ENCODE data around the gene CACNA1D.

The CACNA1D gene

DNA sequence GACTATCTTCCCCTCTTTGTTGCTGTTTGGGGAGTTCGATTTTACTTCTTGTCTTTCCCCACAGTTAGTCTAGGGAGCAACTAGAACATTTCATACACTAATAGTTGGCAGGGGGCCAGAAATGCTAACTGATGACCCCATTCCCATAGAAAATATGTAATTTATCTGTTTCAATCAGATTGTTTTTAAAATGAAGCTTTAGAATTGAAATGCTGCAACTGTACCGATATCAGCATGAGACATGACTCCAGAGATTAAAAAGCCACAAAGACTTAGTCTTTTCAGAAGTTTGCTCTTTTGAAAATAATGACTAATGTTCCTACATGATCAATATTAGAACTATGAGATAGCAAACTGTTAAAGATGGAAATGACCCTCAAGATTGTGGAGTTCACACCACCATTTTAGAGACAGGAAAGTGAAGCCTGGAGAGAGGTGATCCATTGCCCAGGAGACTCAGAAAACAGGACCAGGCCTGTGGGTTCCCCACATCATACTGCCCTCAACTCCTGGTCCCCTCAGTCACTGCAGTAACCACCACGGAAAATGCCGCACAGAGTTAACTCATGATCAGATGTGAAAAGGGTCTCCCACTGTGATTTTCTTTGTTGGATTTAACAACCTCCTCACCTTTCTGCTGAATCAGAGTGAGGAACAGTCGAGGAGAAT lies 221.5 kb downstream of the CACNA1D start:
- peak; percentile 11 for DNase-seq (ENCODE audit: low read depth)

DNA sequence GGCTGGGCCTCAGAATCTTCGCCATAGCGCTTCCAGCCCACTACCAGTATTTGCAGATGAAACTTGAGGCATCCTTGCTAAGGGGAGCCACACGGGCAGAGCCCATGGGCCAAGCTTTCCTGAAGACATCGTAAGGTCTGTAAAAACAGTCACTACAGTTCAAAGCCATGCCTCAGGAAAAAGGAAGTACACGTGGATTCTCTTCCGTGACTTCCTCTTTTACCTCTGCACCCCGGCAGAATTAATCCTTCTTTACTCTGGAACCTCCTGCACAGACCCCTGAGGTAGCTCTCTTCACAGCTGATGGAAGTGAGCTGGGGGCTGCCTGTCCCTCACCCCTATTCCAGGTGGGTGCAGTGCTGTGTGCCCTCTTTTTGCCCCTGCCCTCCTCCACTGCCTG lies 222.6 kb downstream of the CACNA1D start:
- no peak for DNase-seq (ENCODE audit: low read depth)

DNA sequence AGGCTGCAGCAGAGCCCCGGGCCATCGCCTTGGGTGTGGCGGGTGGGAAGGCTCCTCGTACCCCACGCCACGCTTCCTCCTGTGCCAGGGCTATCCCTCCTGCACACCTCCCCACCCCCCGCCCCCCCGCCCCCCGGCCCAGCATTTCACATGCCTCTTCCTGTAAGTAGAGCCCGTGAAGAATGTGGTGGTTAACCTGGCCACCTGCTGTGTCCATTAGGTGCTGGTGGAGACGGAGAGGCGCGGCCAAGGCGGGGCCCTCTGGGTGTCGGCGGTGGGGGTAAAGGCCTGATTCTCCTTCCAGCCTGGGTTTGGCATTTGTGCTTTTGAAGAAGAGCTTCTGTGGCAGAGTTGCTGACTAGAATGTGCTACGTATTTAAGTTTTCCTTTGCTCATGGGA lies 224.1 kb downstream of the CACNA1D start:
- DNase-seq (ENCODE audit: low read depth), result no peak

DNA sequence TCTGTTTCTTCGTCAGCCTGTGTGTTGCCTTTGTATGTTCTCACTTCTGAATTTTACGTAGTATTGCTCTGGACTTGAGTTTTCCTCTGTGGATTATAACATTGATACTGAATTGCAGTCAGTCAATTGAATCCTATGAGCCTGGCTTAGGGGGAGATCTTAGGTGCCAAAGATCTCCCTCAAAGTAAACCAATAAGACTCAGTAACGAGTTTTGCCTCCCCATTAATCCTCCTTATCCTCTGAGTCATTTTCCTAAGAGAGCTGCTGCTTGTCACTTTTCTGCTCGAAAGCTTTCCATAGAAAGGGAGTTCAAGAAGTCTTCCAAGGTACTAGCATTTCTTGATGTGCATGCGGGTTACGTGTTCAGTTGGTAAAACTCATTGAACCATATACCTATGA lies 225.4 kb downstream of the CACNA1D start:
- no peak for DNase-seq (ENCODE audit: low read depth)

DNA sequence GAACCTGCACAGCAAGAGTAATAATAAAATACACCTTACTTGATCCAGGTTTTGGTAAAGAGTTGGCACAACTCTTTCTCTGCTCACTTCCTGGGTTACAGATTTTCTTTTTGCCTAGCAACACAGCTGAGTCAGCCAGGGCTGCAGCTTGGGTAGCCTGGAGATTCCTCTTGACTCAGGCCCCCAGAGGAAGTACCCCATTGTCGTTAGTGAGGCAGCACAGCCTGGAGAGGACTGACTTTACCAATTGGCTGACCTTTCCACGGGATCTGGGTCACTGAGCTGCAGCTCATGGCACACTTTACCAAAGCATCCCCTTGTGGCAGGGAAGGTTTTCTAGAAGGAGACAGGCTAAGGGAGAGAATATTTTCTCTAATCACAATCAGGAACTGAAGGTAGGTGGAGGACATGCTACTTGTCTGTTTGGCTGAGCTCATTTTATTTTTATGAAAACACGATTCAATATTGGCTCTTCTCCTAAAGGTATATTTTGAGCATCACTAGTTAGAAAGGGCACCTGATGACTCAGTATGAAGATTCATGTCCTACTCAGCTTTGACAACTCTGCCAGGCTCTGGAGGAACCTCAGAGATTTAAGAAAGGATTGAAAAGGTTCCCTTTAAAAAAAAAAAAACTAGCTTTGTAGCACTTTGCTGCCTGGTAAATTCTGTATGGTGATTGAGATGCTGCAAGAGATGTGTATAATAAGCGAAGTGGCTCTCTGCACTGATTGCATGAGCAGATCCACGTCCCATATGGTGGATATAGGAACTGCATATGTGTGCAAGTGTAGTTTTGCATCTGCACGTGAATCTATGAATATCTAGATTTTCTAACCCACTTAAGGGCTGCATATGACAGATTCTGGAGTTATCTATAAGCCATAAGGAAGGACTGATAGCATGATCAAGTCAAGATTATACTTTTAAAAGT lies 227.0 kb downstream of the CACNA1D start:
- no peak for DNase-seq (ENCODE audit: low read depth)

DNA sequence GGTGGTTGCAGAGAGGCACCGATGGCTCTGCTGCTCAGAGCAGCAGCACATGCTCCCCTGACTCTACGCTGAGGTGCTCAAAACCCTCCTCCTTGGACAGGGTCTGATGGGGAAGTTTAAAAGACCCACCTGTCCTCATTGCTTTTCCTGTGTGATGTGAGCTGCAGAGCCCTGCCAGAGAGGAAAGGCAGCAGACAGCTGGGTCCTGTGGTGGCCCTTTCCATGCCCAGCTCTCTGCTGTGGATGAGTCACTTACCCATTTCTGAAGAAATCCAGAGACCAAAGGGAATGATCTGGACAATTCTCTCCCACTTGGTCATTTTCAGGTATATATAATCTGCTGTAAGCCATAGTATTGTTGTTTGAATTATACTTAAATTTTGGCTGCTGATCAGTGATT lies 230.2 kb downstream of the CACNA1D start:
- no peak for DNase-seq (ENCODE audit: low read depth)

DNA sequence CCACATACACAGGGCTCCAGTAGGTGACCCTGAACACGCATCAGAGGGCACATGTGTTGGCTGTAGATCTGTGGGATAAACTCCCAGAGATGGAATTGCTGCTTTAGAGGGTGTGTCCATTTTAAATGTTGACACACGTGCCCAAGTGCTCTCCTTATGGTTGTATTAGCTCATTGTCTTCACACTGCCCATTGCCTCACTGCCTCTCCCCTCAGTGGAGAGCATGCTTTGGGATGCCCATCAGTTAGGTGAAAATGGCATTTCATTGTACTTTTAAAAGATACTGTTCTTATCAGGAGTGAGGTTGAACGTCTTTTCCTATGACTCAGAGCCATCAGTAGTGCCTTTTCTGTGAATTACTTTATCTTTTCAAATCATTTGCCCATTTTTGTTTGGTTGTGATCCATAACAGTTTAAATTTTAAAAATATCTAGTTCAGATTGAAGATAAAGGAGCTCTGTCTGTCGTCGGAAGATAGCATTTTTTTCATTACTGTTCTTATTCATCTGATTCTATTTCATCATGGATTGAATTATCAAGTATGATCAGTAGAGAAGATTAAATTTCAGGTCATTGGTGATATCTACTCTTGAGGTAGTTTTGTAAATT lies 231.1 kb downstream of the CACNA1D start:
- DNase-seq (ENCODE audit: low read depth), result no peak

DNA sequence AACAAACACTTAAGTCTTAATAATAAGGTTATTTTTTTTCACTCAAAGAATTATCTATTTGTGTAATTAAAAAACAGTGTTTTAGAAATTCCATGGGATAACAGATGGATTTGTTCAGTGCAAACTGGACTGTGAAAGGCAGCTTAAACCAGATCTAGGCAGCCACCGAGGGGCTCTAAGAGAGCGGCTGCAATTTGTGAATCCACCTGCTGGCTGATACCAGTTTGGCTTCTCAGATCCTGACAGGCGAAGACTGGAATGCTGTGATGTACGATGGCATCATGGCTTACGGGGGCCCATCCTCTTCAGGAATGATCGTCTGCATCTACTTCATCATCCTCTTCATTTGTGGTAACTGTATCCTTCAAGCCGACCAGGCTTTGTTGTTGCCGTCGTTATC lies 232.2 kb downstream of the CACNA1D start:
- no peak for DNase-seq (ENCODE audit: low read depth)

DNA sequence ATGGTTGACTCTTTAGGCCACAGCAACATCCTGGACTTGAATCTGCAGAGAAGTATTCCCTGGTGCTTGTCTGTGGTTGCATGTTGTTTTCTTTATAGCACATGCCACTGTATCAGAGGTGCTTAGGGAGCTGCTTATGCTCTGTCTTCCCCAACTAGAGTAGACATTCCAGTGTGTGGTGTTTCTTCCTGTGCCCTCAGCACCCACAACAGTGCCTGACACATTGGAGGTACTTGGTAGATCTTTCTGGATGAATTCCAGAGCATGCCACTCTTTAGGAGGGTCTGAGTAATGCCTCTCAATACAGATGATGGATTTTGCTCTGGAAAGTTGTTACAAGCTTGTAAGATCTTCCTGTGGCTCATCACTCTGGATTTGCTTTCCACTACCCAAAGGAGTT lies 234.2 kb downstream of the CACNA1D start:
- DNase-seq (ENCODE audit: low read depth), result no peak

DNA sequence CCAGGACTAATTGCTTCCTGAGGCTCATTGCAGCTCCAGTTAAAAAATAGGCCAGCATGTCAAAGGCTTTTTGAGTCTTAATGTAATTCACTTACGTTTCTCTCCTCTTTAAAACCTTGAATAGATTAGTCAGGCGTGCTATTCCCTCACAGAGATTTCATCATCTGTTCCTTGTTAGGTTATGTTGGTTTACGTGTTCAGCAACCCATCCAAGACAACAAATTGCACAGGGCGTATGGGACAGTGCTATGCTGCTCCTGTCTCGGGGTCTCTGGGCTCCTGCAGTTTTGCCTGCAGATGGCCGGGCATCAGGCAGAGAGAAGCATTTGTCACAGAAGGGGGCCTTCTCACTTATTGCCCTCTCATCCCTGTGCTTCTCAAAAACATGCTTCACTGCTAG lies 234.7 kb downstream of the CACNA1D start:
- no peak for DNase-seq (ENCODE audit: low read depth)

DNA sequence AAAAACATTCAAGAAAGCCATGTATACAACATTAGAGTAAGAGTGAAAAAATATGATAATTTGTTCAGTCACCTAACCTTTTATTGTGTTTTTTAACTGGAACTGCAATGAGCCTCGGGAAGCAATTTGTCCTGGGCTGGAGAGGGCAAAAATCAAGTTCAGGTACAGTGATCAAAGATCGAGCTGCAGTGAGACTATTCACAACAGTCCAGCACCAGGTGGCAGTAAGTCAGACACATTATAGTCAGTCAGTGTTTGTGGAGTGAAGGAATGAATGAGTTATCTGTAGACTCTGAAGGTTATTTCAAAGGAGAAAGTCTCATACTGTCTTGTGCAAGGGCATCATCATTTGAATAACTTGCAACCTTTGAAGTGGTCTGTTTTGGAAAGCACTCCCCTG lies 235.2 kb downstream of the CACNA1D start:
- DNase-seq (ENCODE audit: low read depth), result no peak

DNA sequence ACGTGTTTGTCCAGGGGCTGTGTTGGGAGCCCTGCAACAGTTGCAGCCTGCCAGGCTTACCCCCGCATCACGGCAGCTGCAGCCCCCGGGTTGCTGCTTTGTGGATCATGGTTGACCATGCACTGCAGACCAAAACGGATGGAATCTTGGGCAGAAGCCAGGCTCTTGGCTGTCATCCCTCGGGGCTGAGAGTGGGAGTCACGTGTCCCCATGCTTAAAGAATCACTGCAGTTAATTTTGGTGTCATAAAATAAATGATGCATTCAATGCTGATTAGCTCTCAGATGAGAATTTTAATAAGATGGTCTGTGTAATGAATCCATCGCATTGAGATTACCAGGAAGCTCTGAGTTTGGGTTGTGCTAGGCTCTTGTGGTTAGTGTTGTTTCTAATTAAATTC lies 236.2 kb downstream of the CACNA1D start:
- no peak for DNase-seq (ENCODE audit: low read depth)

DNA sequence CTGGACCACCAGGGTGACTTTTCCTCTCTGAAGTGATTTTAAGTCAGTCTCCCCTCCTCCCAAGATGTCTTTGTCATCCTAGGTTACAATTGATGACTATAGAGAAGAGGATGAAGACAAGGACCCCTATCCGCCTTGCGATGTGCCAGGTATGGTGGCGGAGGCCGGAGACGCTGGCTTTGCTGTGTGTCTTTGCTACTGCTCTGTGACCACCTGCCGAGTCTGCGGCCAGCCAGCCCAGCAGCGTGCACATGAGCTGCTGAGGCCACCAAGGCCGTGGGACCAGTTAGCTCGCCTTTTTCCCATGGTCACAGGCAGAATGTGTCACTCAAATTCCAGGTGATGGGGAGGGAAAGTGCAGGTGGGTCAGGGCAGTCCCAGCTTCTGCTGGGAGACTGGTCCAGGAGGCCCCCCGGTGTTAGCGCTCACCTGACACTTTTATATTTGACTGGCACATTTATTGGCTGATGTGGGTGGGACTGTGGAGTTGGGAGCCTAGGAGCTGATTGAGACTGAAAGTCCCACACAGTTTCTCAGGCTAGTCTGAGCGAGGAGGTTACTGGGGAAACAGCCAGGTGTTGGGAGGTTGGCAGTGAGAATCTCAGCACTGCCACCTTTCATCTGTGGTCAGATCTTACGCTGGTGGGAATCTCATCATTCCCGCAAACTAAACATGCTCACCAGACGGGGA lies 237.7 kb downstream of the CACNA1D start:
- DNase-seq (ENCODE audit: low read depth), result no peak

DNA sequence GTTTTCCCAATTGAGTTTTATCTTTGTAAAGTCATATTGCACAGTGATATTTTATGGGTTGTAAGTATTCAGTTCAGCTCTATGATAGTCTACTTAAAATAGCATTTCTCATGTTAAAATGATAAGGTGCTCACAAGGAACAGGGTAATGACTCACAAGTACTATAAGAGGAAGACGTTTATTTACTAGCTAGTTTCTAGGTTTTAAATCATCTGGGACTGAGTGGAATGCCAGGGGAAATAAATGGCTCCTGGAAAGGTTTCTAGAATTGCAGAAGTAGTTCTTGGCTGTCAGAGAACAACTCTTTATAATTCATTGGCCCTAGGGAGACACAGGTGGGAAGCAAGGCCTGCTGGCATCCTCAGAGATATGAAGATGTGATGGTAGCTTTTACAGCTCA lies 239.0 kb downstream of the CACNA1D start:
- no peak for DNase-seq (ENCODE audit: low read depth)

DNA sequence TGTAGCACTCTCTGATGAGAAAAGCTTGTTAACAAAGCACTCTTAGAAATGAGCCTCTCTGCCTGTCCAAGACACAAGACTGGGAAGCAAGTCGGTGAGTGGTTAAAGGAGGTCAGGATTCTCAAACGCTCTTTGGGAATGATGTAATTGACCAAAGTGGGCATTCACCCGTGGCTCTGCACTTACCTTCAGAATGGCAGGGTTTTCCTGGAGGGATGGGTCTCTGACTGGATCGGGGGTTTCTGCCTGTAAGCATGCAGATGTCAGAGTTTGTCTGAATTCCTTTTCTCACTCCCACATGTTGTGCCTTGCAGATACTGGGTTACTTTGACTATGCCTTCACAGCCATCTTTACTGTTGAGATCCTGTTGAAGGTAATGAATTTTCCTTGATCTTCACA lies 245.6 kb downstream of the CACNA1D start:
- no peak for DNase-seq (ENCODE audit: low read depth)

DNA sequence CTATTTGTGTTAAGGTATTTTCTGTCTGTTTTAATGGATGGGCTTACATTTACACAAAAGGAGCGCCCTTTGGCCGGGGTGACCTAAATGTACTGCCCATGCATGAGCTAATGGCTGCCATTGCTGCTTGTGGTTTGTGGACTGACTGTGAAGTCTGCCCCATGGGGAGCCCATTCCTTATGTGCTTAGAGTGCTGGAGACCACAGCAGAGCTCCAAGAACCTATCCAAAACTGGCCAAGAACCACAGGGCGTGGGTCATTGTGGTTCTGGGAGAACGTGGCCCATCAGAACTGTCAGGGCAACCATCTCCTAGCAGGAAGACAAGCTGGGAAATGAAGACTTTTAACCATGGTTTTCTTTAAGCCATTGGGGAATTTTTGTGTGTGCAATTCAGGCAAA lies 246.5 kb downstream of the CACNA1D start:
- no peak for DNase-seq (ENCODE audit: low read depth)

DNA sequence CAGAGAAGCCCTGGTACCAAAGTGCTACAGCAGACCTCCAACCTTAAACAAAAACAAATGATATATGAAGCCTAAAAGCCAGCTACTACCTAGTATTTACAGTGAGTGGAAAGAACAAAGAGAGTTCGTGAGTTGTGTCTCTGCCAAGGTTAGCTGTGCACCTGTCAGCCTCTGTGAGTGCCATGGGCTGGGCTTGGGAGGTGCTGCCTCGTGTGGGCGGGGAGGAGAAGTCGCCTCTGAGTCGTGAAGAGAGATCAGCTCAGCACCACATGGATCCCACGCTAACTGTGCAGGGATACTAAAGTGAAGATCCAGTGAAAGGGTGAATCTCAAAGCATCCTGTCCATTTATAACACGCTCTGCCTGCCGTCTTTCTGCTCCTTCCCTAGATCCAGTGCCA lies 249.9 kb downstream of the CACNA1D start:
- DNase-seq (ENCODE audit: low read depth), result no peak

DNA sequence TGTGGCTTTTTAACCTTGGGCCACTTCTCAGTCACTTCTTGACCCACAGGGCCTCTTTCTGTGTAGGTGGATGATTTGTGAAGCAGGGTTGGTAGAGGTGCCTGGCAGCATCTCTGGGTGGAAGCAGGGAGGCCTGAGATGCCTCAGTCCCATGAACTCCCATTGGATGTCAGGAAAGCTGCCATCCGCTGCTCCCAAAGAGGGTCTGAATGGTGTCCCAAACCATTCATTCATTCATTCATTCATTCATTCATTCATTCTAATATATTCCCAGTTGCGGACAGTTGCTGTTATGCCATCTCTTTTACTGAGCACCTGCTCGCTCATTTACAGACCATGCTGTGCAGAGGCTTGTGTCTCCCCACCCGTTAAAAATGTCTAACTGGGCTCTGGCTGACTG lies 253.1 kb downstream of the CACNA1D start:
- no peak for DNase-seq (ENCODE audit: low read depth)

DNA sequence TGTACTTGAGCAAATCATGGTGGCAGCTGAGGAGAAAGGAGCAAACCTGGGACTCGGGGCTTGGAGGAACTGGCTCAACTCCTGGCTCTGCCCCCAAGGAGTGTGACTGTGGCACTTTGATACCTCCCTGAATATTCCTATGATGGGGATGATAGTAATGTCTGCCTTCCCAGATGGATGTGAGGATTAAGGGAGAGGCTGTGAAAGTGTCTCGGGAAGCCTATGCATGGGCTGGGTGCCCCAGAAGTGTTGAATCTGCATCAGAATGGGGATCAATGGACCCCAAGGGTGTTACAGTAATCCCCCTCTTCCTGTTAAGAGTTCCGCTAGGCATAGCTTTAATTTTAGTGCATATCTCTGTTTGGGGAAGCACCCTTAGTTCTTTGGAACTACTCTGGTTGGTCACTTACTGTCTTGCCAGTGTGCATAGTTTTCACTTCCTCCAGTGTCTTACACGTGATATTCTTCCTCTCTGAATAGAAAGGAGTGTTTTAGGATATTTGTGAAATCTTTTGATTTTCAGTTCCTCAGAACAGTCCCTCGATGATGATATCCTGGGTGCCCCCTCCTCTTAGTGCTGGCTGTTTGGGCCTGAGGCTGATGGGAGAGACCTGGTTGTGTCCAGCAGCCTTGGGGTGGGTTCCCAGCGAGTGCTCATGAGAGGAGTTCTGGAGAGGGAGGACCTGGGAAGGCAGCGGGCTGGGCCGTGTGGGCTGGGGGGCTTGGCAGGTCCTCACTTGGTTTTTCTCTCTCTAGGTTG lies 254.3 kb downstream of the CACNA1D start:
- DNase-seq (ENCODE audit: low read depth), result no peak

DNA sequence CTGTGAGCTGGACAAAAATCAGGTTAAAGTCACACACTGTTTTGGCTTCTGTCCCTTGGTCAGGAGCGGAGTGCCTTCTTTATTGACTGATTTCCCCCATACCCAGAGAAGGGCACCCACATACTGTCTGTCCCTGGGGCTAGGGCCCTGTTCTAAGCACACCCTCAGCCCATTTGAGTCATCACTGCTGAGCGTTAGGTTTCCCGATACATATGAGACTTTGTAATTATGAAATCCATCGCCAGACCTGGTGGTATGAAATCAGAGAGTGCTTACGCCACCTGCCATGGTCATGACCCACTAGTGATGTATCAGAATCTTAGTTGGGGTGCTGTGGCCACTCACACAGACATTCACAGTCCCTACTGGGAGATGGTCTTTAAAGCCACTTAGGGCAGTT lies 255.0 kb downstream of the CACNA1D start:
- DNase-seq (ENCODE audit: low read depth), result no peak

DNA sequence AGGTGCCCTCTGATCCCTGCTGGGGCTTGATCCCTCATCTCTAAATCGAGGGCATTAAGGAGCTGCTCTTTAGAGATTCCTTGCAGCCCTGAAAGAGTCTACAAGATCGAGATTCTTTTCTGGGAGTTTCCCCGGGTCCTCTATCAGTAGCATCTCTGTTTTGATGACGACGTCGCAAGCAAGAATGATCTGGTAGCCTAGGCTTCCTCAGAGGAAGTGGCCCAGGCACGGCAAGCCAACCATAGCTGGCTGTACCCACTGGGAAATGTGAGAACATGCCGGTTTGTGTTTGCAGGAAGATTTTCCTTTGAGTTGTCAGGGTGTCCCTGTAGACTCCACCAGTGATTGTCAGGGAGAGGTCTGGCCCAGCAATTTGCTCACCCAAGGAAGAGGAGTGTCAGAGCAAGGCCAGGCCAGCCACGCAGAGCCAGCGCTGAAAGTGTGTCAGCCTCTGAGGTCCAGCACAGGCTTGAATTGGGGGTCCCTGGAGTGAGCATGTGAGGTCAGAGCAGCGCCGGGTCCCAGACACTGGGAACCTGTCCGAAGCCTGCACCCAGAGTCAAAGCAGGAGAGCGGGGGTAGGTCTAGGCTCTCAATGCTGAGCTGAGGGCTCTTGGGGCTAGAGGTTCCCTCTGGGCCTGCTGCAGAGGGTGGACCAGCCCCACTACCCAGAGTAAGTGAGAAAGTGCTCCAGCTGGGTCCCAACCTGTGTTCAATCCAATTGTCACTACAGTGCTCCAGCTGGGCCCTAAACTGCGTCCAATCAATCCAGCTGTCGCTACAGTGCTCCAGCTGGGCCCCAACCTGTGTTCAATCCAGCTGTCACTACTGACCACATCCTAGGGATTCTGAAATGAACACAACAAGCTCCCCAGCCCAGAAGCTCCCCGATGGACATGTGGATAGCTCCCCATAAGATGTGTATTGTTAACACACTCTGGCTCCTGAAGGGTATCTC lies 256.1 kb downstream of the CACNA1D start:
- DNase-seq (ENCODE audit: low read depth), result no peak

All from HS-27A (cell line).